Muscle of back (tissue), 11 donors: Measurements from ENCODE around the gene GID8. TPM values are rescaled to one million over a fixed set of nuclear protein-coding genes. Genes with fewer than 3 reads are reported as not detected.

ENCODE experiments used
- DNase-seq, 3 donors: peaks; one replicate each; pipeline versions ENCODE4 v3.0.0 to v3.0.0-alpha.2; 2013
- polyA plus RNA-seq, 10 donors: library from polyadenylated mRNA; unstranded; fragments of 120-200 nt; gene quantifications; one replicate each; pipeline ENCODE4 v1.2.1, GENCODE V29; 2013; ENCODE audit not compliant: insufficient read length in 10 of 10

The GID8 gene
- polyA plus RNA-seq, 10 donors = 26.7 to 38.5 (median 30.6) TPM

- DNase-seq = peak in 1 of 3 donors; percentile 33
Observed at GRCh38 chr20:62900692-62901584, 37.0 kb upstream of the GID8 start.

- no peak for DNase-seq
Observed at GRCh38 chr20:62901891-62902290, 36.1 kb upstream of the GID8 start.

GRCh38 chr20:62902926-62903615 is 34.9 kb upstream of the GID8 start:
- DNase-seq = no peak

- DNase-seq = no peak
Observed at GRCh38 chr20:62905536-62906117, 32.3 kb upstream of the GID8 start.

GRCh38 chr20:62906209-62906608 is 31.7 kb upstream of the GID8 start:
- no peak for DNase-seq

GRCh38 chr20:62906647-62907375 is 31.1 kb upstream of the GID8 start:
- no peak for DNase-seq

- no peak for DNase-seq
Observed at GRCh38 chr20:62907384-62908317, 30.3 kb upstream of the GID8 start.

- DNase-seq = no peak
Observed at GRCh38 chr20:62908971-62909791, 28.8 kb upstream of the GID8 start.

- DNase-seq = no peak
Observed at GRCh38 chr20:62910217-62910766, 27.7 kb upstream of the GID8 start.

- DNase-seq = no peak
Observed at GRCh38 chr20:62910777-62911497, 27.0 kb upstream of the GID8 start.

GRCh38 chr20:62911701-62912280 is 26.2 kb upstream of the GID8 start:
- DNase-seq = no peak

GRCh38 chr20:62913043-62913630 is 24.8 kb upstream of the GID8 start:
- DNase-seq = no peak

- no peak for DNase-seq
Observed at GRCh38 chr20:62914436-62914835, 23.5 kb upstream of the GID8 start.

GRCh38 chr20:62914970-62915457 is 22.9 kb upstream of the GID8 start:
- peak; percentile 35 to 63 (median 46) for DNase-seq

GRCh38 chr20:62916703-62917476 is 21.1 kb upstream of the GID8 start:
- no peak for DNase-seq

- no peak for DNase-seq
Observed at GRCh38 chr20:62917720-62918119, 20.2 kb upstream of the GID8 start.

GRCh38 chr20:62918147-62918546 is 19.8 kb upstream of the GID8 start:
- no peak for DNase-seq
